ENCODE measurements around the gene MACROD2.

Gene MACROD2

GRCh38 chr20:14288341-14289330, 293.3 kb downstream of the MACROD2 start:
- no peak for DNase-seq

- no peak for DNase-seq
Observed at GRCh38 chr20:14291502-14291901, 296.2 kb downstream of the MACROD2 start.

DNA sequence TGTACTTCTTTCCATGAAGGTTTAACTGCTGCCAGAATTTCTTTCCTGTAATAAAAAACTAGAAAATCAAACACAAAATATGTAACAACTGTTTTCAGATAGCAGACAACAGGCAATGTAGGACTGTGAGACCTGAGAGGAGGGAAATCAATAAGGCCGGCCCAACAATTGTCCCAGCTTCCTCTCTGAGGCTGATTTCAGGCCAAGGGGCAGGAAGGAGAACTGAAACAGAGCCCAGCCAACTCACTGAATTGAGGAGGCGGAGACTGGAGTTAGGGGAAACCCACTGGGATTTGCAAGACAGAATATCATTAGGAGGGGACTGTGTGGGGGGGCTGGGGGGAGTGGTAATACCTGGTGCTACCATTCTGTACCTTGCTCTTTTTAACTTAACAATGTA, 299.9 kb downstream of the MACROD2 start:
- DNase-seq: no peak

DNA sequence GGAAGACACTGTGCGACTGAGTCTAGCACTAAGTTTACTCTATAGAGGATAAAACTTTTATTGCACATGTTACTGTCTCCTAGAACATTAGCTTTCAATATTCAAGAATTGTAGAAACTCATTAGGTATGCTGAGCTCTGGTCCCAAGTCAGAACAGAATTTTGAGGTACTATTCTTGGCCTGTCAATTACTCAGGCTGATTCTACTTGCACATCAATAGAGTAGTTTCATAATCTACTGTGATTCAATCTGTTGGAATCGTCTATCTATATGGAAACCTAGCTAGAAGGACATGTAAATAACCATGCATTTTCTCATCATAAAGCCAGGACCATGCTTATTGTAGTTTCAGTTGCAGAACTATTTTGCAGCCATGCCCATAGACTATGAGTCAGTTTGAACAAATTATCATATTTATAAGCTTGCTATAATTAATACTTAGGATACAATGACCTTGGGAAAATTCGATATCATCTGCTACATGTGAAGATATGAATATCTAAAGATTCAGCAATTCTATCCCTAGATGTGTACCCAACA, 300.5 kb downstream of the MACROD2 start:
- no peak for DNase-seq

DNA sequence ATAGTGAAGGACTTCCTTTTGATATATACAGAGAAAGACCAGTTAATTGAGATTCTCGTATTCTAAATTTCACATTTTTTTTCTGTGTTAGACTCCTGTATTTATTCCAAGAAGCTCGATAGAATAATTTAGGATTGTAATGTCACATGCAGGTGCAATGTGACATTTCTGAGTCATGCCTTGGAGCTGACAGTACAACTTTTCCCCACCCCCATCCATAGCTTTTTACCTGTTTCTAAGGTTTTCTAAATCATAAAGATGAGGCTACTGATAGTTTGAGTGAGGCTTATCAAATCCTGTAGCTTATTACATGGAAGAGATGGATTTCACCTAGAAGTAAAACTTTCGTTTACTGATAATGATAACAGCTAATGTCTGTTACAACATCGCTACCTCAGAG, 304.5 kb downstream of the MACROD2 start:
- no peak for DNase-seq

DNA sequence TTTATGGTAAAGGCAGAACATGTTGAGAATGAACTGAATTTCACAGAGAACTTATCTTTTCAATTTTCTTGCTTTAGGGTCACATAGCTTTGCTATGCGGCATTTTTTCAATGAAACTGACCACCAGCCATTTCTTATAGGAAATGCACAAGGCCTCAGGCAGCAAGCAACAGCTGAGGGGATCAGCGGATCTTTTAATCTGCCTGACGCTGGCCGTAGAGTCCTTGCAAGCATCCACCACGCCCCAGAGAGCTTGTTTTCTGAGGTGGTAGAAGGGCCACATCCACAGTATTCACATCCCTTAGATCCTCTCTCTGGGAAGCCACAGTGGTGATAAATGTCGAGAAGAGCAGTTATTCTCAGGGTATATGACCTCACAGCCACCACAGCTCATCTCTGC, 307.8 kb downstream of the MACROD2 start:
- DNase-seq: no peak

GRCh38 chr20:14303651-14304050, 308.3 kb downstream of the MACROD2 start:
- DNase-seq: no peak

DNA sequence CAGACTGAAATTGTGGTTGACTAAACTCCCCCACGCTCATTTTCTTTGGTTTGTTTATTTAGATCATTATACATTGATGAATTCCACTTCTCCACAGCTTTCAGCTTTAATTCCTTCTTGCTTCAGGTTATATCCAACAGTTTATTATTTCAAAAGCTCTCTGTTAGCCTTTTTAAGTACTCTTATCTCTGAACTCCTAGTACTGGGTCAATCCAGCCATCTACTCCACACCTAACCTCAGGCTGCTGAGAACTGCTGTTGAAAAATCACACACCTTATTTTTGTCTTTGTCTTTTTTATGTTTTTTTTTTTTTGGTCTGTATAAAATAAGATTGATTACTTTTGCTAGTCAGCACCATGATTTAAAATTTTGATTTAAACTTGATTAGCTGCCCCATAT, 309.2 kb downstream of the MACROD2 start:
- no peak for DNase-seq

DNA sequence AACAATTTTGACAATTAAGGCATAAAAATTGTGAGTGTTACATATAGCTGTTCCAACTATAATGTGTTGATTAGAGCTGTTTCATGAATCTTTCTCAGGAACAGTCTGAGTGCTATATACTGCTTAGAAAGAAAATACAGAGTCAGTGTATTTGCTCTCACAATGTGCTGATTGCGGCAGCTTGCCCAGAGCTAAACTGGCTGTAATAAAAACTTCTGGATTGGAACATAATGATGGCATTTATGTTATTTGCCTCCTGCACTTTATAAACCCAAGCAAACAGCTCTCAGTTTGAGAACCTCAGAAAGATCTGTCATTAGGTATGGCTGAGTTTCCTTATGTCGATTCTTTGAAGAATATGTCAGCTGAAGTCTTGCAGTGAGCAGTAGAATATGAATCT, 312.6 kb downstream of the MACROD2 start:
- no peak for DNase-seq

GRCh38 chr20:14310977-14311627, 315.8 kb downstream of the MACROD2 start:
- no peak for DNase-seq

- no peak for DNase-seq
Observed at GRCh38 chr20:14312001-14312400, 316.7 kb downstream of the MACROD2 start.

- no peak for DNase-seq
Observed at GRCh38 chr20:14313341-14314020, 318.2 kb downstream of the MACROD2 start.

DNA sequence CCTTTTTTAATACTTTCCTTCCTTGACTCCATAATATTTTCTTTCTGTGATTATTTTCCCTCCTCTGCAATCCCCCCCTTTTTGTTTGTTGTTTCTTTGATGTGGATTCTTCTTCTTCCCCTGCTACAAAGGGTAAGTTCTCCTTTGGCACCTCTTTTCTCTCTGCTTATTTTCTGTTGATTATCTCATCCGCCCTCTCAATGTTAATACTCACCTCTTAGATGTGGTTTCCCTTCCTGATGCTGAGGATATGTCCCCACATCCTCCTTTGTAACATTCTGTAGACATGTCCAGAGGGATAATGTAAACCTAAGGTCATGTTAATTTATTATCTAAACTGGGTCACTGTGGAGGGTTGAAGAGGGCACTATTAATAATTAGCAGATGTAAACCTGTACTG, 324.4 kb downstream of the MACROD2 start:
- DNase-seq: no peak

DNA sequence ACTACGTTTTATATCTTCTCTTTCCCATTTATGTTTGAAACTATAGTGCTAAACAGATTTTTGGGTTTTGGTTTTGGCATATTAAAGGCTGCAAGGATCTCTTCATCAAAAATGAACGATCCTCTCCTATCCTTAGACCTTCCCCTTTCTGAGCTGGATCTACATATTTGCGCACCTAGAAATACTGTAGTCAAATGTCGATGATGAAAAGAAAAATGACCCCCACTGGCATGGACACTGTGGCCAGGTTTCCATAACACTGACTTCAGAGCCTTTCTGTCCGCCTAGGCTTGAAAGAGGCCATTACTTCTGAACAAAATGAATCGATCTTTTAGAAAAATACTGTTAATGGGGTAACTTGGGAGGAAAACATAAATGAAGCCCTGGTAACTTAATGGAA, 336.3 kb downstream of the MACROD2 start:
- DNase-seq: no peak

DNA sequence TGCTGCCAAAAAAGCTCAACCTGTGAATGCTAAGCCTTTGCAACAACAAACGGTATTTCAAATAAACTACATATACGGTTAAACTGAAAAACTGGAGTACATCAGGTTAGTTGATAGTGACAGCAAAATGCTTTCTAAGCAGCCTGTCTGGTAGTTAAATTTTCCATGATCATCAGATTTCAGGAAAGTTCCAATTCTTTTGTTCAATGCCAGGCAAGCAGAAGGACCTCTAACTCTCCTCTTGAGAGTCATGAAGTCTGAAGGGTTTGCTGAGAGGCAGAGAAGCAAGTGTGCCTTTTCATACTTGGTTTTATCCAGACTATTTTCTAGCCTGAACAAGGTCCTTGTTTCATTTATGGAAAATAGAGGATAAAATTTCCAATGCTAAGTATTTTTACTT, 337.6 kb downstream of the MACROD2 start:
- no peak for DNase-seq

- no peak for DNase-seq
Observed at GRCh38 chr20:14333721-14334120, 338.4 kb downstream of the MACROD2 start.

DNA sequence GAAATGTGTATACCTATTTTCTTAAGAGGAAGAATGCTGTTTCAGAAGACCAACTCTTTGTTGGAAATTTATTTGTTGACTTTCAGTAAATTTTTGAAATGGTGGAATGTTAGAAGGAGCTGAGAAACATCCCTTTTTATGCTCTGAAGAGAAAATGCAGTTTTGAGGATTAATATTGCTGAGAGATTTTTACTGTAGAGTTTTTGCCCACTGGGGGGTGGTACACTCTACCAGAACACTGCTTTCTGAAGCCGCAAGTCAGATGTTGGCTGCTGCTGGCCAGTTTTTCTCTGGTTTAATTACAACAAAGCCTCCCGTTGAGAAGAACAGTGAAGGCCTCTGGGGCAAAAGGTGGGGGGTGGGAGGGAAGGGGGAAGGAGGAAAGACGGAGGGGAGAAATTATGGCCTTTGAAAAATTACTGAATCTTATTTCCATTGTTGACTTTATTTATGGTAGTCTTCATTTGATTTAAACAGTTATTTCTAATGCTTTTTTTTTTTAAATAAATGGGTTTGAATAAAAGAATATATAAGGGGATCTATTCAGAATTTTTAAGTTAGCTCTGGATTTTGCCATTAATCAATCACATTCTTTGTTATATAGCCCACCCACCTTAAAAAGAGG, 339.1 kb downstream of the MACROD2 start:
- no peak for DNase-seq

DNA sequence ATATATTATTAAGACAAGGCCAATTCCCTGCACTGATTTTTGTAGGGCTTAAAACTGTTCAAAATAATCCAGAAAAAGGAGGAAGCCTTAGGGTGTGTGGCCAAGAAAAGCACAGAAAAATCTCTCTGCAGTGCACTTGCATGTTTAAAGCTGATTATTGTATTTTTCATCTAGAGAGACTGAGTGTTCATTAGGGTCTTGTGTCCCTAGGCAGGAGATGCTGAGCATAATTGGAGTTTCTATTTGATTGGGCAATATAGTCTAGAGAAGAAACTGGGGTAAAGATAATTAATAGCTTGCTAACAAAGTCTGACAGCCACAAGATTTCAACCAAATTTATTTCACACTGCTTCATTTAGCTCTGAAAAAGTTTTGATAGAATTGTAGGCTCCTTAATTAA, 339.7 kb downstream of the MACROD2 start:
- no peak for DNase-seq

DNA sequence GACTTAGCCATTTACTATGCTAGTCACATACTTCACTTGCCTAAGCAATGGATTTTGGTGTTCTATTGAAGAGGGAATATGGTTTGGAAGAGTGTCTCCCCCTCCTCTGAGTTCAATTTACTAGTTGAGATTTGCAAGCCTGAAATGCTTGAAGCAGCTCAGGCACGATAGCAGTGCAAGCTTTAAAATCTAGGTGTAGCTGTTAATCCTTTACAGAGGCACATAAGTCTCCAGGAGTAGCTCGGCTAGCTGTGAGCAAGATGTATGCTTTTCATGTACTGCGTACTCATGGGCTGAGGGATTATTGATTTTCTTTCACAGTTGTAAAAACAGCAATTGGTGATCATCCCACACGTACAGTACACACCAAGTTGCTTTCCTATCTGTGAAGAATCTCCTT, 341.4 kb downstream of the MACROD2 start:
- no peak for DNase-seq

GRCh38 chr20:14337400-14338171, 342.3 kb downstream of the MACROD2 start, which contains the start of gene FLRT3:
Gene FLRT3, minus strand, starts transcription at chr20:14337612. Its CDS starts 10,106 bp downstream, at chr20:14327506.
- DNase-seq: peak; percentile 86

DNA sequence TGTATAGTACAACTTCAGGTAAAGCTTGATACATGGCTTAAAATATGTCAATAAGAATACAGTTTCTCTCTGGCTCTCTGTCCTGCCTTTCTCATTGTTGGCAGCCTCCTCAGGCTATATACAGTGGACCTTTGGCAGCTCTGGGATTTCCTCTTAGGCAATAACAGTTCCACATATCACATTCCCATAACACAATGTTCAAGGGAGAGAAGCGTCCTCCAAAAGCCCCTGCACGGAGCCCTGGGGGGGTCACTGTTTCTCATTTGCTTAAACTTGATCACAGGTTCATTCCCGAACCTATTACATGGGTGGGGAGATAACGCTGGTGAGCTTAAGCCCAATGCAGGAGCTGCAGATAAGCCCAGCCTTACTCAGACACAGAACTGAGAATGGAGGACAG, 346.5 kb downstream of the MACROD2 start:
- DNase-seq: no peak

GRCh38 chr20:14342918-14343317, 347.6 kb downstream of the MACROD2 start:
- no peak for DNase-seq

Data from NCI-H1436 treated with DMSO at 0.1 percent for 48 hours (cell line).